CD14-positive monocyte (primary cell): Measurements from ENCODE around the gene ZNF76. TPM values are rescaled to one million over a fixed set of nuclear protein-coding genes. Genes with fewer than 3 reads are reported as not detected.

Experiments used
- polyA plus RNA-seq, 3 donors: library from polyadenylated mRNA; depleted of rRNA in 1 of 3; unstranded in 2 of 3; stranded (reverse) in 1 of 3; fragments of 300-500 nt in 2 of 3; fragments of >200 nt in 1 of 3; fragmentation: Illumina TruSeq in 2 of 3; gene quantifications; 1 replicate in 2 of 3; 2 replicates in 1 of 3; pipeline ENCODE4 v1.2.3, GENCODE V29; 2012 to 2021

ZNF76 gene
- polyA plus RNA-seq, 3 donors = 6.8 to 49.7 (median 9.6) TPM

Other genes starting within 250 kb of the ZNF76 start
- gene TCP11, start 118.4 kb upstream of the ZNF76 start, polyA plus RNA-seq = not detected
- gene SCUBE3, start 45.8 kb upstream of the ZNF76 start, polyA plus RNA-seq = not detected
- gene DEF6, start 38.1 kb downstream of the ZNF76 start, polyA plus RNA-seq = 100 to 1,000 TPM in 1 of 3 donors, 10 to 100 TPM in 2; 41.2 to 110 (median 59.3) TPM
- gene PPARD, start 82.8 kb downstream of the ZNF76 start, polyA plus RNA-seq = 10 to 100 TPM in 1 of 3 donors, 1 to 10 TPM in 2; 1.2 to 22.0 (median 2.4) TPM
- gene FANCE, start 192.6 kb downstream of the ZNF76 start, polyA plus RNA-seq = 1 to 10 TPM; 1.8 to 3.0 (median 2.9) TPM
- gene RPL10A, start 208.7 kb downstream of the ZNF76 start, polyA plus RNA-seq = 1,000 to 10,000 TPM in 1 of 3 donors, 100 to 1,000 TPM in 2; 345 to 1,242 (median 421) TPM
- not detected for gene TEAD3, start 237.3 kb downstream of the ZNF76 start, polyA plus RNA-seq